Thyroid gland (tissue), 4 donors: ENCODE results near the gene PHACTR1. TPM values are rescaled to one million over a fixed set of nuclear protein-coding genes. Genes with fewer than 3 reads are reported as not detected.
"Not testable (repeated sequence)": the region's sequence is repeated elsewhere in the genome, so short reads cannot be mapped to it uniquely, and the experiment has no call there.

Experiments
- DNase-seq, 2 donors: peaks; one replicate each; pipeline ENCODE4 v3.0.0-alpha.2; 2019
- H3K27ac ChIP-seq, 3 donors: fragments of 200-600 bp; sonication (generic); 1 replicate in 2 of 3; 2 replicates in 1 of 3; pipeline ENCODE4 v1.5.1; 2016 to 2019; ENCODE audit warnings: mild to moderate bottlenecking in 1 of 3, moderate library complexity in 1 of 3
- H3K27me3 ChIP-seq: fragments of 200-600 bp; sonication (generic); one replicate; pipeline ENCODE4 v1.5.1; 2019
- H3K36me3 ChIP-seq, 2 donors: fragments of 200-600 bp; sonication (generic); one replicate each; pipeline ENCODE4 v1.5.1; 2016 to 2019
- H3K4me1 ChIP-seq, 2 donors: fragments of 200-600 bp; sonication (generic); one replicate each; pipeline ENCODE4 v1.5.1; 2017 to 2019
- H3K4me3 ChIP-seq, 3 donors: fragments of 200-600 bp; sonication (generic); replicated peaks in 1 of 3; 1 replicate in 2 of 3; 2 replicates in 1 of 3; pipeline ENCODE4 v1.5.1; 2016; ENCODE audit warnings: mild to moderate bottlenecking in 1 of 3
- H3K9me3 ChIP-seq: fragments of 200-600 bp; sonication (generic); one replicate; pipeline ENCODE4 v1.5.1; 2017
- CTCF ChIP-seq, 6 experiments: fragments of 200-600 bp in 3 of 6; fragments of 450-650 bp in 3 of 6; sonication (generic) in 3 of 6; IDR thresholded peaks; one replicate each; pipeline ENCODE4 v1.5.1; 2016 to 2019; ENCODE audit warnings: antibody characterized with exemption in 6 of 6, mild to moderate bottlenecking in 2 of 6, inconsistent platforms in 1 of 6, moderate library complexity in 1 of 6
- POLR2A ChIP-seq, 2 donors: fragments of 450-650 bp; IDR thresholded peaks; one replicate each; pipeline ENCODE4 v1.6.1; 2017; ENCODE audit warnings: antibody characterized with exemption in 2 of 2, mild to moderate bottlenecking in 2 of 2, moderate library complexity in 1 of 2
- WGBS, 2 donors: methylation state at CpG; one replicate each; pipeline ENCODE4 v1.1.5; 2017; 5-methylcytosine and 5-hydroxymethylcytosine counted together
- intact Hi-C: fragments of 100-400 bp; cut with DNase I; formaldehyde crosslinking; loops from one replicate; pipeline ENCODE4 v1.15.1; 2023
- total RNA-seq, 4 donors: library from RNA; depleted of rRNA; stranded (reverse); fragments of >200 nt; gene quantifications; one replicate each; pipeline ENCODE4 v1.2.3, GENCODE V29; 2016

Gene PHACTR1
- total RNA-seq, 4 donors from 2014 or later, result 2.9 to 8.6 (median 4.4) TPM

- no peak overlapping the region for H3K27ac ChIP-seq
- TF ChIP-seq CTCF (IDR thresholded peaks at IDR 0.05) (no peak), POLR2A (IDR thresholded peaks at IDR 0.05) (no peak)
- intact Hi-C loops, result no loop called here
- WGBS, 2 donors, result 37 to 89% methylated on average over 1 of the region's 1 CpG
- no peaks in the 10 kb centered on the region for H3K9me3 ChIP-seq
- no peaks in the 10 kb centered on the region for H3K4me1 ChIP-seq
- H3K36me3 ChIP-seq, result peaks cover 10 to 22% of the 10 kb centered on the region in 2 donors
- no peaks in the 10 kb centered on the region for H3K27me3 ChIP-seq
- no peak overlapping the region for H3K4me3 ChIP-seq
- DNase-seq, result no peak
Observed at GRCh38 chr6:13311155-13311554, 594.6 kb downstream of the PHACTR1 start.

- H3K9me3 ChIP-seq, result no peaks in the 10 kb centered on the region
- no peak overlapping the region for H3K4me3 ChIP-seq
- TF ChIP-seq POLR2A (IDR thresholded peaks at IDR 0.05), result no peak
- TF ChIP-seq CTCF (IDR thresholded peaks at IDR 0.05), result no peak
- H3K27ac ChIP-seq, result no peak overlapping the region
- intact Hi-C loops, result no loop called here
- H3K4me1 ChIP-seq, result no peaks in the 10 kb centered on the region
- no peak for DNase-seq
- no peaks in the 10 kb centered on the region for H3K27me3 ChIP-seq
- peaks cover 24 to 39% of the 10 kb centered on the region in 2 donors for H3K36me3 ChIP-seq
Observed at GRCh38 chr6:13314806-13315205, 598.2 kb downstream of the PHACTR1 start.

GRCh38 chr6:13315896-13316295 lies 599.3 kb downstream of the PHACTR1 start:
- H3K4me3 ChIP-seq, result no peak overlapping the region
- H3K36me3 ChIP-seq, result peaks cover 35 to 50% of the 10 kb centered on the region in 2 donors
- no peak overlapping the region for H3K27ac ChIP-seq
- intact Hi-C loops, result no loop called here
- WGBS, 2 donors, result 91 to 100% methylated on average over 5 of the region's 5 CpGs
- H3K4me1 ChIP-seq, result no peaks in the 10 kb centered on the region
- TF ChIP-seq CTCF (IDR thresholded peaks at IDR 0.05), result no peak
- no peak for TF ChIP-seq POLR2A (IDR thresholded peaks at IDR 0.05)
- H3K27me3 ChIP-seq, result no peaks in the 10 kb centered on the region
- DNase-seq, result no peak
- H3K9me3 ChIP-seq, result no peaks in the 10 kb centered on the region

GRCh38 chr6:13318821-13319220 lies 602.3 kb downstream of the PHACTR1 start:
- H3K4me1 ChIP-seq, result no peaks in the 10 kb centered on the region
- H3K4me3 ChIP-seq, result no peak overlapping the region
- TF ChIP-seq POLR2A (IDR thresholded peaks at IDR 0.05) (no peak), CTCF (IDR thresholded peaks at IDR 0.05) (no peak)
- H3K27me3 ChIP-seq, result no peaks in the 10 kb centered on the region
- H3K9me3 ChIP-seq, result no peaks in the 10 kb centered on the region
- H3K36me3 ChIP-seq, result peaks cover 30 to 47% of the 10 kb centered on the region in 2 donors
- no peak overlapping the region for H3K27ac ChIP-seq
- DNase-seq, result no peak
- 97 to 98% methylated on average over 2 of the region's 2 CpGs for WGBS, 2 donors
- intact Hi-C loops, result no loop called here

GRCh38 chr6:13319891-13320564 lies 603.5 kb downstream of the PHACTR1 start:
- WGBS, 2 donors, result 93 to 95% methylated on average over 5 of the region's 5 CpGs
- Histone ChIP-seq H3K4me1 (no peaks in the 10 kb centered on the region), H3K36me3 (peaks cover 32 to 45% of the 10 kb centered on the region in 2 donors), H3K9me3 (no peaks in the 10 kb centered on the region), H3K27ac (no peak overlapping the region), H3K27me3 (no peaks in the 10 kb centered on the region), H3K4me3 (no peak overlapping the region)
- no peak for DNase-seq
- intact Hi-C loops, result no loop called here
- TF ChIP-seq POLR2A (IDR thresholded peaks at IDR 0.05) (no peak), CTCF (IDR thresholded peaks at IDR 0.05) (no peak)

- H3K4me1 ChIP-seq, intact Hi-C loops, DNase-seq, H3K27ac ChIP-seq, H3K4me3 ChIP-seq, H3K36me3 ChIP-seq, H3K9me3 ChIP-seq, H3K27me3 ChIP-seq: not testable (repeated sequence)
- WGBS, 2 donors, result 87 to 92% methylated on average over 3 of the region's 3 CpGs
Observed at GRCh38 chr6:13326031-13326586, 609.5 kb downstream of the PHACTR1 start.
